EL (cell line): ENCODE measurements around the gene ZNF710.
A peak's percentile ranks its signal among the peaks of the same experiment; 100 is the strongest.
"Not testable (repeated sequence)": the region's sequence is repeated elsewhere in the genome, so short reads cannot be mapped to it uniquely, and the experiment has no call there.

Experiments
- DNase-seq: peaks from one replicate; pipeline ENCODE4 v3.0.0-alpha.2; 2016

The ZNF710 gene

GRCh38 chr15:90062462-90062932 is 61.4 kb downstream of the ZNF710 start:
- DNase-seq = no peak

- DNase-seq = no peak
Observed at GRCh38 chr15:90062973-90063769, 62.0 kb downstream of the ZNF710 start.

DNA sequence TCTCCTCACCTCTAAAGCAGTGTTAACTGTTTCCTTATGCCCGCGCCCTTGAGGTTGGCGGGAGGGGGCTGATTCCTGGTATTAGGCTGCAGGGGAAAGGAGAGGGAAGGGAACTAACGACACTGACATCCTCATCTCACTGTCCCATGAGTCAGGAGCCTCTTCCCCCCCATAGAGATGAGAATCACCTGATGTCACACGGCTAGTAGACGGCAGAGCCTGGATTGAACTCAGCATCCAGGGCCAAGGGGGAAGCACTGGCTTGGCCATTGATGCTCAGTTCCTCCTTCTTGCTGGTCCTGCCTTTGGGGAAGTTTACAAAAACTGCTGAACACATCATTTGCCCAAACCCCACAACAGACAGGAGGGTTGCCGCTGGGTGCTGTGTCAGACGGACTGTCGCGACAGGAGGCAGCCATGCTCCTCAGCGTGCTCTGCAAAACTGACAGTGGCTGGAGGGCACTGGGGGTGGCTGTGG is 62.7 kb downstream of the ZNF710 start:
- DNase-seq = no peak

DNA sequence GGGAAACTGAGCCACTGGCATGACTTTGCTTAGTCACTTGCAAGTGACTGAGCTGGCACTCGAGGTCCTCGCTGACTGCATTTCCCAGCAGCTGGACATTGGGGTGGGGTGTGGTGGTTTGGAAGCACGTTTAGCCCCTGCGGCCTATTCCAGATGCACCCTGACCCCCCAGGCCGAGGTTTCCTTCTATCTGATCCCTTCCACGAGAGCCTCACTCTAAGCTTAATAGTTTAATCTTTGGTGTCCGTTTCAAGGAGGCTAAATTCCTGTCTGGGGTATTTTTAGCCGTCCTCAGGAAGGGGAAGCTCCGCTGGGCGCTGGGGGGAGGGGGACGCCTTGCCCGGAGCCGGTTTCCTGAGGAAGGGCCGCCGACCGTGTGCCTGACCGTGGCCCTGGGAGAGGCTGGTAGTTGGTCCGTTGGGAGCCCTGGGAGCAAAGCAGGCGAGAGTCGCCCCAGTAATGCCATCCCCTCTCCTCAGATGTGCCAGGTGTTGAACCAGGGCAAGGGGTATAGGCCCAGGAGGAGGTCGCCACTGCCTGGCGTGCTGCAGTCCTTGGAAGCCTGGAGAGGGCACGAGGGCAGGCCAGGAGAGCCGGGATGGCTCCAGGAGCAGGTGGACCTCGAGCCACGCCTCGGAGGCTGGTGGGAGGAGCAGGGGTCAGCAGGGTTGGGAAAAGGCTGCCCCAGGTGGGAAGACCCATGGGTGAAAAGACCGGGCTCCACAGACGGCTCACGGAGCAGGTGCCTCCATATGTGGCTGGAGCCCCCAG is 64.0 kb downstream of the ZNF710 start:
- DNase-seq = no peak

GRCh38 chr15:90065682-90066049 is 64.5 kb downstream of the ZNF710 start:
- no peak for DNase-seq

DNA sequence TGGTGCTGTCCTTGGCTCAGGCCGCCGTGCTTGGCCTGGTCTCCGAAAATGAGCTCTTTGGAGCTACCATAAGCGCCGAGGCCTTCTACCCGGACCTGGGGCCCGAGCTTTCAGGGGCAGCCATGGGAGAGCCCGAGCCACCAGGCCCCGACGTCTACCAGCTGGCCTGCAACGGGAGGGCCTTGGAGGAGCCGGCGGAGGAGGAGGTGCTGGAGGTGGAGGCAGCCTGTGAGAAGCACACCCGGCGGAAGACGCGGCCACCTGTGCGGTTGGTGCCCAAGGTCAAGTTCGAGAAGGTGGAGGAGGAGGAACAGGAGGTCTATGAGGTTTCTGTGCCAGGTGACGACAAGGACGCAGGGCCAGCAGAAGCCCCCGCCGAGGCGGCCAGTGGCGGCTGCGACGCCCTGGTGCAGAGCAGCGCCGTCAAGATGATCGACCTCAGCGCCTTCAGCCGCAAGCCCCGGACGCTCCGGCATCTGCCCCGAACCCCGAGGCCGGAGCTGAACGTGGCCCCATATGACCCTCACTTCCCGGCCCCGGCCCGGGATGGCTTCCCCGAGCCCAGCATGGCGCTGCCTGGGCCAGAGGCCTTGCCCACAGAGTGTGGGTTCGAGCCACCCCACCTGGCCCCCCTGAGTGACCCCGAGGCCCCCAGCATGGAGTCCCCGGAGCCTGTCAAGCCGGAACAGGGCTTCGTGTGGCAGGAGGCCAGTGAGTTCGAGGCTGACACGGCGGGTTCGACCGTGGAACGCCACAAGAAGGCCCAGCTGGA is 66.2 kb downstream of the ZNF710 start:
- DNase-seq = no peak

GRCh38 chr15:90067953-90068606 is 67.0 kb downstream of the ZNF710 start:
- DNase-seq = no peak

DNA sequence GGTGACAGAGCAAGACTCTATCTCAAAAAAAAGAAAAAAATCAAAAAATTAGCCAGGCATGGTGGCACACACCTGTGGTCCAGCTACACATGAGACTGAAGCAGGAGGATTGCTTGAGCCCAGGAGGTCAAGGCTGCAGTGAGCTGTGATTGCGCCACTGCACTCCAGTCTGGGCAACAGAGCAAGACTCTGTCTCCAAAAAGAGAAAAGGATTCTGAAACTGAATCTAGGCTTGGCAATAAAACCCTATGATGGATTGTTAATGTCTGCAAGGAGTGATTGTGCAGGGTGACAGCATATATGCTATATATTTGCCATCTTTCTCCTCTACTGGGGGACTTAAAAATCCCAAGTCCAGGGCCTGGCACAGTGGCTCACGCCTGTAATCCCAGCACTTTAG is 69.5 kb downstream of the ZNF710 start:
- DNase-seq = not testable (repeated sequence)

DNA sequence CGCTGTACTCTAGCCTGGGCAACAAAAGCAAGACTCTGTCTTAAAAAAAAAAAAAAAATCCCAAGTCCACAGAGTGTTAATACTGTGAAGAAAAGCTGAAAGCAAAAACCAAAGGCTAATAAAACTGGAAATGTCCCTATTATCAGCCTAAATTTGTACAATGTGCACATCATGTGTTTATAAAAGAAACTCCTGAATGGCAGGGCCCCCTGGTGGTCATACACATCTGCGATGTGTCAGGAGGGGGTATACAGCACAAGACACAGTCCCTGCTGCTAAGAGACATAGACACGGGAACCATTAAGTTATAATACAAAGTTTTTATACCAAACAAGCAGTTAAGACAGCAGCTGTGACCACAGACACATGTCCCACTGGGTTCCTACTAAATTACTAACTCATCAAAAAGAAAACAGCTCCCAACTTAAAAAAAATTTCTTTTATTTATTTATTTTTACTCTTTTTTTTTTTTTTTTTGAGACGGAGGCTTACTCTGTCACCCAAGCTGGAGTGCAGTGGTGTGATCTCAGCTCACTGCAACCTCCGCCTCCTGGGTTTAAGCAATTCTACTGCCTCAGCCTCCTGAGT is 70.2 kb downstream of the ZNF710 start:
- peak; percentile 82 for DNase-seq

- DNase-seq = no peak
Observed at GRCh38 chr15:90072978-90073640, 72.0 kb downstream of the ZNF710 start.

DNA sequence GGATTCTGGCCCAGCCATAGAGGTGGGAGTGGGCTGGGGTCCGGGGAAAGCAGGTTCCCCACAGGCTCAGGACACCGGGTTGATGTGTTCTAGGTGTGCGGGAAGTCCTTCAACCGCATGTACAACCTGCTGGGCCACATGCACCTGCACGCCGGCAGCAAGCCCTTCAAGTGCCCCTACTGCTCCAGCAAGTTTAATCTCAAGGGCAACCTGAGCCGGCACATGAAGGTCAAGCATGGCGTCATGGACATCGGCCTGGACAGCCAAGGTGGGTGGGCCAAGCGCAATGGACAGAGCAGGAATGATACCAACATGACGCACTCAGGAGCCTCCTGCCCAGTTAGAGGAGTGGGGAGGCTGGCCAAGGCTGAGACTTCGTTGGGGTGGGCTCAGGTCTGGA is 72.9 kb downstream of the ZNF710 start:
- no peak for DNase-seq

GRCh38 chr15:90074916-90075315 is 73.8 kb downstream of the ZNF710 start:
- DNase-seq = no peak

GRCh38 chr15:90075420-90076289 is 74.5 kb downstream of the ZNF710 start:
- DNase-seq = no peak

DNA sequence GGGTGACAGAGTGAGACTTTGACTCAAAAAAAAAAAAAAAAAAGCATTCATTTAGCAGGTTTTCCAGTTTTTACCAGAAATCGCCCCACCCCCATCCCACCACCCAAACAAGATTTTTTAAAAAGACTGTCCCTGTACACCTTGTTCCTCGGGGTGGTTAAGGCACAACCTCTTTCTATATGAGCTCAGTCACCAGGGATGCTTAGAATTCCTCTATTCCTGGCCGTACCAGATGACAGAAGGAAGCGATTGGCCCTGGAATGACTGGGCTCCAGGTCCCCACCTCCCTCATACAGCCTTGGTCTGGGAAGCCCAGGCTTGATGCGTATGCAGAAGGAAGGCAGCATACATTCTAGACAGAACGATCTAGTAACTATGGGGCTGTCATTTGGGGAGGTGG is 75.6 kb downstream of the ZNF710 start:
- no peak for DNase-seq

DNA sequence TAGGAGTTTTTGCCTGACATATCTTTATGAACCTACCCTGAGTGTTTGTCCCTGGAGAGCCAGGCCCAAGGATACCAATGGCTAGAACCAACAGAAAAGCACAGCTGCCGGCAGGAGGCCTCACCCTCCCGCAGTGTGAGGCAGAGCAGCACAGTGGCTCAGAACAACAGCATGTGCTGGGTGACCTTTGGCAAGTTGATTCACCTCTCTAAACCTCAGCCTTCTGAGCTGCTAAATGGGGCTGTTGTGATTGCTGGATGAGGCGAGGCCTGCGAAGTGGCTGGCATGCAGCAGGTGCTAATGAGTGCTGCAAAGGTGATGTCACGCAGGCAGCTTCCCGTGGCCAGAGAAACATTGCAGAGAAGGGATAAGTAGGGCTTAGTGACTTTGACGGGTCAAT is 77.8 kb downstream of the ZNF710 start:
- DNase-seq = no peak

DNA sequence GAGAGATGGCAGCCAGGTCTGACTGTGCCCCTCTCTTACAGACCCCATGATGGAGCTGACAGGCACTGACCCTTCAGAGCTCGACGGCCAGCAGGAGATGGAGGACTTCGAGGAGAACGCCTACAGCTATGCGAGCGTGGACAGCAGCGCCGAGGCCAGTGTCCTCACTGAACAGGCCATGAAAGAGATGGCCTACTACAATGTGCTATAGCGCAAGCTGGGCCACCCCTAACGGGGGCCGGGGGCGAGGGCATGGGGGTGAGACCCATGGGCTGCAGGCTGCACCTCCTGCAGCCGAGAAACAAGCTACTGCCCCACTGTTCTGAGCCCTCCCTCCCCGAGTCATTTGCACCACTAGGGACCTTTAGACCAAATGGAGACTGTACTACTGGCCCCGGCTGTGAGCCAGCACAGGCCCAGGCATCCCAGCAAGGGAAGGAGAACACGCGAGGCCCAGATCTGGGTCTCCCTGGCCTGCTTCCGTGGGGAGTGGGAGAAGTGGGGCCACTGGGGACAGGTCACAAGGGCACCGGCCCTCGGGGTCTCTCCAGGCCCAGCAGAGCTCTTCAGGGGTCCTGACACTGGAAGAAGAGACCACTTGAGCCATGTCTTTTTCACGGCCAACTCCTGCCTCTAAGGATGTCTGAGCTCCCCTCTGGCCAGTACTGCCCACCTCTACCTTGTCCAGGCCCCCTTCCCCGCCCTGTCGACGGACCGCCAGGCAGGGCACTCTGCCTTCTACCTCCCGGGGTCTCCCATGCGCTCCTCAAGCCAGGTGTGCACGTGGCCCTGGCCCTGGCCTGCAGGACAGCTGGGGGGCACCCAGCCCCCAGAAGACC is 78.7 kb downstream of the ZNF710 start:
- DNase-seq = no peak

DNA sequence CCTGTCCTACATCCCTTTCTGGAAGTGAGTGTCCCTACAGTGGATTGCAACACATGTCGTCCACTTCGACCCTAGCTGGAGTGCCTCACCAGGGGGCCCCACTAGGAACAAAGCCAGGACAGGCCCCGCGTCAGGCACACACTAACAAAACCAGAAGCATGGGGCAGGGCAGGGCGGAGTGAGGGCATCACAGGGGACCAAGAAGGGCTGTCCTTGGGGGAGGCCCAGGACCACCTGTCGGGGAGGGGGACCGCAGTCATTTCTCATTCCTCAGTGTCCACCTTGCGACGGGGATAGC is 79.3 kb downstream of the ZNF710 start:
- no peak for DNase-seq

GRCh38 chr15:90080818-90081393 is 79.8 kb downstream of the ZNF710 start:
- no peak for DNase-seq

GRCh38 chr15:90082140-90082715 is 81.1 kb downstream of the ZNF710 start:
- no peak for DNase-seq
